HG02870 (cell line): ENCODE measurements around the gene NKX2-8.
A peak's percentile ranks its signal among the peaks of the same experiment; 100 is the strongest.
"Not testable (repeated sequence)": the region's sequence is repeated elsewhere in the genome, so short reads cannot be mapped to it uniquely, and the experiment has no call there.

Experiments
- ATAC-seq: cut with Tn5 transposase; IDR thresholded peaks from one replicate; pipeline ENCODE4 v1.9.1; 2021; ENCODE audit warnings: mild to moderate bottlenecking, moderate library complexity; ENCODE audit not compliant: unreplicated experiment

Gene NKX2-8

GRCh38 chr14:36580856-36581831 is 1.3 kb downstream of the NKX2-8 start:
- ATAC-seq, result peak; percentile 49

DNA sequence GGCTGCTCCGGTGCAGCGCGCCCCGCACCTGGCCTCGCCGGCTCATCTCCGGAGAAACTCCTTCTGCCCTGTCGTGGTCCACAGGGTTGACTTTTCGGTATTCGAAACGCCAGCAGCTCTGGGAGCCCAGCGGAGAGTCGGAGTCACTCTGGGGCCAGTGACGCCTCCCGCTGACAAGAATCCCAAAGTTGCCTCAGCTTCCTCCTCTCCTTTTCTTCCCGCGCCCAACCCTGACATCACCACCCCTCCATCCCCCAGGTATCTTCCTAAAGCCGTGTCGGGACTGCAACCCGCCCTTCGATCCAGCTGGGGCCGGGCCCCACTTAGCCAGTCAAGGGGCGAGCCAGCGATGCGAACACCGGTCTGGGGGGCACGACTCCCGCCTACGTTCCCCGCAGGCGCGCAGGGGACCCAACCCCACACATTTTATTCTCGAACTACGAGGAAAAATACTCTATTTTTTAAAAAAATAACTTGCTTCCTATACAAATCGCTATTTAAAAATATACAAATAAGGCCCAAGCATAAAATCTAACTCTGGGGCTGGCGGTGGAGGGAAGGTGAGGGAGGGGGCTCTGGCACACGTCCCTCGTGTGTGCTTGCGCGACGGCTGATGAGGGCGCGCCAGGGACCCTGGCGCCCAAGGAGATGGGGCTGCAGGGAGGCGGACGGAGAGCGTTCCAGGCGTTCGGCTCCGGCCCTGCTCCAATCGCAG is 2.1 kb downstream of the NKX2-8 start:
- no peak for ATAC-seq

DNA sequence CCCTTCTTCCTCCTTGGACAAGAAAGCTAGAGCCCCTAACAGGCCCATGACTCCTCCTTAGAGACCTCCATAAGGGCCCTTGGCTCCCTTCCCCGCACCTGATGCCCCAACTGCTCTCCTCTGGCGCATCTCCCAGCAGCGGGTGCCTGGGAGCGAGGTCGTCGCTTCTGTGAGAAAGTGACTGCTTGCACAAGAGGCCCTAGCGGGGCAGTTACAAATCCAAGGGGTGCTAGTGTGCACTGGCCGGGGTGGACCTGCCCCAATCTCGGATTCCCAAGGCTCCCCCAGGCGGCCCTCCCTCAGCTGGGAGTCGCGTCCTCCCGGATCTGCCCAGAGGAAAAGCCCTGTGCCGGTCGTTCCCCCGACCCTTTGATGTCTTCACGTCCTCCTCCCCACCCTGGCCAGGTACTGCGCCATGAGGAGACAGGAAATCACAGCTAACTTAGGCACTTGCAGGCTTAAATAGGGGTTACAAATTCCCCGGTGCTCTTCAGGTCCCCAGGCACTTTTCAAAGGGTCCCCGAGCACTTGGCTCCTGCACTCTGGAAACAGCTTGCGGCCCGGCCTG is 2.8 kb downstream of the NKX2-8 start:
- no peak for ATAC-seq

DNA sequence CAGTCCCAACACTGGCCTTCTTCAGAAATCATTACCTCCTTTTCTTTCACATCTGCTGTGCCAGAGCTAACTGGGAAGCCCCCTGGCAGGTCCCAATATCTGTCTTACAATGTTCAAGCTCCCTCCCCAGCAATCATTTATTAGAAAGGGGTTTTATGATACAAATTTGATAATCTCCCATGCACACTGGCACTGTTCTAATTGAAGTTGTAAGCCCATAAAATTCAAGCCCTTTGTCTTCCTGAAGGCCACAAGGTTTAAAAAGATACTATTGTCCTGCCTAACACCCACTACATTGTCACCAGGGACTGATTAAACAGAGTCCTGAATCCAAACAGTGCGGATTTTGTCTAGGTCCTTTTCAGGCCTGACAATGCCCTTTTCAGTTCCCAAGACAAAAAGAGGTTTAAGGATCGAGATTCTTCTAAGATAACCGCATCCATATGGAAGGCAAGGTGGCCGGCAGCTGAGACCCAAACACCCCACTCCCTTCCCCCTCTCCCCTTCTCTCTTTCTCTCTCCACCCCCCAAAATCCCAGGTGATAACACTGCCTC is 3.3 kb downstream of the NKX2-8 start:
- ATAC-seq, result no peak

- no peak for ATAC-seq
These were observed 12.3 kb downstream of the NKX2-8 start for GRCh38 chr14:36570065-36570464.

DNA sequence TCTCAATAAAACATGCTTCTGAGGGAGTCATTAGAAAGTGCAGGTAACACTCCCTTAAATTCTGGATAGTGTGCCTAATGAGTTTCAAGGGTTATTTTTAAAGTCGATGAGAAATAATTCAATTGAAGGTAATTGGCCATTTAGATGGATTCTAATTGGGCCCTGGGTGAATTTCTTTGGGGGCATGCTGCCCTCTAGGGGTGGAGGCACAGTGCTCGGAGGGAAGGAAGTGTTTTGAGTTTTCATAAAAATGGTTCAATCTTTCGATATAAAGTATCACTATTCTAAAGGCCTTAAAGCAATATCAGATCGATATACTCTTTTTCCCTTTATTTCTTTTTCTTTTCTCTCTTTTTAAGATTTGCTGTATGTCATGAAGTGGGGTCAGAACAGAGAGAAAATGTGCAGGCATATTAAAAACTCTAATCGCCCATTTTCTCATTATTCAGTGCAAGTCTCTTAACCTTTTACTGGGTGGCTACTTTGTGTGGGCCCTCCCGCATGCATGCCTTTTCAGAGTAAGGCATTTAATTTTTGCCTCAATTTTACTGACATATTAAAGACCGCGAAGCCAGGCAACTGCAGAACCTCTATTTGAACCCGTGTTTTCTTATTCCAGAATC is 25.5 kb downstream of the NKX2-8 start:
- ATAC-seq, result no peak

DNA sequence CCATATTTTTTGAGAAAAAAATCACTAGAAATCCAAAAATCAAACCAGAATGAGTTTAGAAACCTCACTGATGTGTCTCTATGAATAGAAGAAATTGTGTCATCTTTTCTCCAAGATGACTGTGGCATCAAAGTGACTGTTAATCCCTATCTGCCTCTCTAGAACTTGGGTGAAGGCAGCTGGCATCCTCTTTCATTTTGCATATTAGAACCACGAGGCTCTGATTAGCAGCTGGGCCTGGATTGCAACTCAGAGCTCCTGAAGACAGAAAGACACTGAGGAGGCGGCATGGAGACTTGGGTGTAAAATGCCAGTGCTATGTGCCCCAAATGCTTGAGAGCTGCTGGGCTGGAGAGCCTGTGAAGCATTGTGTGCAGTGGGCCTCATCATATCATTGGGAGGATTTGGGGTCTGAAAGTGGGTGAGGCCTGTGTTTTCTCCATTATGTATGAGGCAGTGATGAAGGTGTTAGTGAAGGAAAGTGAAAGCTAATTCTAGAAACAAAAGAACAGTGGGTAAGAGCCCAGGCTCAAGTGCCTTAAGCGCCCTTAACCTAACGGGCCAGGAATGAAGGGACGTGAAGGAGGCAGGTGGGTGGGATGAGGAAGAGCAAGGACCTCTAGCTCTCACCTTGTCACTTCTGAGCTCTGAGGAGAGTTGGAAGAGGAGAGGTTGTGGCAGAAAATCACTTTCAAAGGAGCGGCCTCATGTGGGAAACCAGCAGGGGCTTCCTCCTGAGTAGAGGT is 26.2 kb downstream of the NKX2-8 start:
- ATAC-seq, result no peak

DNA sequence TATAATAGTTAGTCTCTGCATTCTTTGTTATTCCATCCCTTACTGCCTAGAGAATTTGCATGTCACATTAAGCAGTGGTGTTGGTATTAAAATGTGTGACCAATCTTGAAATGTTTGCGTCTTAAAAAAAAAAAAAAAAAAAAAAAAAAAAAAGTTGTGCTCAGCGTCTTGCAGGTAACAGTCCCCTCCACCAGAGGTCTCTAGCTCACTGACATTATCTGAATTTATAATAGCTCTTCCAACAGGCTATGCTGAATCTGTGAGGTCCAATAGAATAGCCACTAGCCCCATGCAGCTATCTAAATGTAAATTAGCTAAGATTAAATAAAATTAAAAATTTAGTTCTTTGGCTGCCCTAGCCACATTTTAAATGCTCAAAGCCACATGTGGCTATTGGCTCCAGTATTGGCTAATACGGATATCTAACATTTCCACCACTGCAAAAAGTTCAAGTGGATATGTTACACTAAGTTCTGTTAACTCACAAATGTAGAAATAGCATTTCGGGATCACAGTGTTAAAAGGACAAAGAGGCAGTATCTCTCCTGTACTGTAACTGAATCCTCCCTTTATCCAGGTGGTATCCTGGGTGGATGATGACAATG is 28.7 kb downstream of the NKX2-8 start:
- ATAC-seq, result peak; percentile 60

- ATAC-seq, result no peak
These were observed 31.5 kb downstream of the NKX2-8 start for GRCh38 chr14:36550899-36551298.

- not testable (repeated sequence) for ATAC-seq
These were observed 38.1 kb downstream of the NKX2-8 start for GRCh38 chr14:36544280-36544679.

- ATAC-seq, result no peak
These were observed 44.4 kb downstream of the NKX2-8 start for GRCh38 chr14:36538051-36538450.
